AML-193 (cell line): ENCODE measurements around the gene CC2D2B.
"Not testable (repeated sequence)": the region's sequence is repeated elsewhere in the genome, so short reads cannot be mapped to it uniquely, and the experiment has no call there.

Experiments used
- DNase-seq, 2 experiments: peaks; one replicate each; lab custom pipeline; 2025; lab: John Stamatoyannopoulos, UW

CC2D2B gene

GRCh38 chr10:95908450-95908849 is 675 bp downstream of the CC2D2B start:
- DNase-seq, result no peak

GRCh38 chr10:95909561-95909960 is 1.8 kb downstream of the CC2D2B start:
- peak; percentile 29 to 36 for DNase-seq

GRCh38 chr10:95916039-95916438 is 8.3 kb downstream of the CC2D2B start:
- not testable (repeated sequence) for DNase-seq

GRCh38 chr10:95920798-95921426 is 13.1 kb downstream of the CC2D2B start:
- no peak for DNase-seq

GRCh38 chr10:95925033-95925432 is 17.3 kb downstream of the CC2D2B start:
- DNase-seq, result no peak

GRCh38 chr10:95935429-95935828 is 27.7 kb downstream of the CC2D2B start:
- peak in 1 of 2 experiments; percentile 34 for DNase-seq

GRCh38 chr10:95941115-95941514 is 33.3 kb downstream of the CC2D2B start:
- DNase-seq, result no peak

GRCh38 chr10:95963202-95963990 is 55.6 kb downstream of the CC2D2B start:
- peak; percentile 15 to 38 for DNase-seq

GRCh38 chr10:95963991-95964389 is 56.2 kb downstream of the CC2D2B start:
- no peak for DNase-seq

GRCh38 chr10:95964756-95965155 is 57.0 kb downstream of the CC2D2B start:
- no peak for DNase-seq

- DNase-seq, result peak; percentile 68 to 69
Measured at GRCh38 chr10:95976362-95977229, 68.8 kb downstream of the CC2D2B start.

- DNase-seq, result no peak
Measured at GRCh38 chr10:95982200-95982599, 74.4 kb downstream of the CC2D2B start.

GRCh38 chr10:95987685-95988426 is 80.1 kb downstream of the CC2D2B start:
- DNase-seq, result no peak

GRCh38 chr10:95988702-95989101 is 80.9 kb downstream of the CC2D2B start:
- no peak for DNase-seq

GRCh38 chr10:95994376-95994775 is 86.6 kb downstream of the CC2D2B start:
- DNase-seq, result not testable (repeated sequence)

GRCh38 chr10:95998255-95998784 is 90.5 kb downstream of the CC2D2B start:
- no peak for DNase-seq

- no peak for DNase-seq
Measured at GRCh38 chr10:96013956-96014355, 106.2 kb downstream of the CC2D2B start.

- DNase-seq, result no peak
Measured at GRCh38 chr10:96014473-96015102, 106.8 kb downstream of the CC2D2B start.

- peak; percentile 49 to 61 for DNase-seq
Measured at GRCh38 chr10:96017191-96017687, 109.5 kb downstream of the CC2D2B start.

GRCh38 chr10:96021332-96021731 is 113.6 kb downstream of the CC2D2B start:
- no peak for DNase-seq

- no peak for DNase-seq
Measured at GRCh38 chr10:96022739-96023138, 115.0 kb downstream of the CC2D2B start.
